WERI-Rb-1 (cell line): Measurements from ENCODE around the gene COL2A1.

Experiments used
- DNase-seq: peaks from one replicate; pipeline ENCODE4 v3.0.0-alpha.2; 2020
- H3K27ac ChIP-seq: fragments of 250-450 bp; sonication (Bioruptor Pico); 2 replicates; pipeline ENCODE4 v1.5.1; 2020; ENCODE audit warnings: mild to moderate bottlenecking, moderate library complexity
- H3K27me3 ChIP-seq: fragments of 250-450 bp; sonication (Bioruptor Pico); 2 replicates; pipeline ENCODE4 v1.5.1; 2021; ENCODE audit warnings: mild to moderate bottlenecking, low read depth, moderate library complexity; ENCODE audit not compliant: insufficient read depth, severe bottlenecking
- H3K36me3 ChIP-seq: fragments of 250-450 bp; sonication (Bioruptor Pico); 2 replicates; pipeline ENCODE4 v1.5.1; 2020; ENCODE audit warnings: mild to moderate bottlenecking, moderate library complexity
- H3K4me3 ChIP-seq: 2 replicates; pipeline ENCODE4 v1.5.1; 2011; ENCODE audit warnings: low read depth, mild to moderate bottlenecking, control low read depth, low read length
- H3K9me3 ChIP-seq: fragments of 250-450 bp; sonication (Bioruptor Pico); 2 replicates; pipeline ENCODE4 v1.5.1; 2021; ENCODE audit warnings: mild to moderate bottlenecking, moderate library complexity; ENCODE audit not compliant: severe bottlenecking
- CTCF ChIP-seq: IDR thresholded peaks from 2 replicates; pipeline ENCODE4 v1.5.1; 2011; ENCODE audit warnings: low read depth, mild to moderate bottlenecking, control low read depth, inconsistent platforms, low read length

Gene COL2A1

GRCh38 chr12:47975036-47975620 lies 29.1 kb downstream of the COL2A1 start:
- no peak overlapping the region for H3K4me3 ChIP-seq
- DNase-seq: no peak
- TF ChIP-seq CTCF: no peak
- H3K27me3 ChIP-seq: no peaks in the 10 kb centered on the region
- no peak overlapping the region for H3K27ac ChIP-seq
- H3K36me3 ChIP-seq: no peaks in the 10 kb centered on the region
- no peaks in the 10 kb centered on the region for H3K9me3 ChIP-seq

- no peak overlapping the region for H3K4me3 ChIP-seq
- no peak for TF ChIP-seq CTCF
- H3K27ac ChIP-seq: no peak overlapping the region
- no peaks in the 10 kb centered on the region for H3K9me3 ChIP-seq
- no peak for DNase-seq
- no peaks in the 10 kb centered on the region for H3K27me3 ChIP-seq
- peaks cover 4% of the 10 kb centered on the region; the same call in 1 of the 2 replicates for H3K36me3 ChIP-seq
Observed at GRCh38 chr12:47973870-47974269, 30.4 kb downstream of the COL2A1 start.

- Histone ChIP-seq H3K4me3 (no peak overlapping the region), H3K27ac (no peak overlapping the region), H3K9me3 (no peaks in the 10 kb centered on the region), H3K36me3 (peaks cover 9% of the 10 kb centered on the region), H3K27me3 (no peaks in the 10 kb centered on the region)
- TF ChIP-seq CTCF: no peak
- DNase-seq: no peak
Observed at GRCh38 chr12:47972895-47973294, 31.4 kb downstream of the COL2A1 start.

GRCh38 chr12:47970843-47971242 lies 33.4 kb downstream of the COL2A1 start:
- H3K27ac ChIP-seq: no peak overlapping the region
- H3K9me3 ChIP-seq: no peaks in the 10 kb centered on the region
- no peaks in the 10 kb centered on the region for H3K27me3 ChIP-seq
- no peak for DNase-seq
- TF ChIP-seq CTCF: no peak
- H3K4me3 ChIP-seq: no peak overlapping the region
- H3K36me3 ChIP-seq: peaks cover 24% of the 10 kb centered on the region

- H3K4me3 ChIP-seq: no peak overlapping the region
- no peak overlapping the region for H3K27ac ChIP-seq
- DNase-seq: no peak
- H3K27me3 ChIP-seq: no peaks in the 10 kb centered on the region
- H3K9me3 ChIP-seq: no peaks in the 10 kb centered on the region
- peaks cover 34% of the 10 kb centered on the region for H3K36me3 ChIP-seq
- TF ChIP-seq CTCF: no peak
Observed at GRCh38 chr12:47969845-47970244, 34.4 kb downstream of the COL2A1 start.

GRCh38 chr12:47967461-47968321 lies 36.6 kb downstream of the COL2A1 start:
- Histone ChIP-seq H3K27me3 (no peaks in the 10 kb centered on the region), H3K4me3 (no peak overlapping the region), H3K36me3 (peaks cover 35% of the 10 kb centered on the region), H3K9me3 (no peaks in the 10 kb centered on the region), H3K27ac (no peak overlapping the region)
- no peak for DNase-seq
- no peak for TF ChIP-seq CTCF
